Hypothalamus (tissue), 51 donors: ENCODE data around the gene DACH2.

Source experiments
- DNase-seq, 51 donors: peaks; one replicate each; lab custom pipeline; 2025; lab: John Stamatoyannopoulos, UW

The DACH2 gene

DNA sequence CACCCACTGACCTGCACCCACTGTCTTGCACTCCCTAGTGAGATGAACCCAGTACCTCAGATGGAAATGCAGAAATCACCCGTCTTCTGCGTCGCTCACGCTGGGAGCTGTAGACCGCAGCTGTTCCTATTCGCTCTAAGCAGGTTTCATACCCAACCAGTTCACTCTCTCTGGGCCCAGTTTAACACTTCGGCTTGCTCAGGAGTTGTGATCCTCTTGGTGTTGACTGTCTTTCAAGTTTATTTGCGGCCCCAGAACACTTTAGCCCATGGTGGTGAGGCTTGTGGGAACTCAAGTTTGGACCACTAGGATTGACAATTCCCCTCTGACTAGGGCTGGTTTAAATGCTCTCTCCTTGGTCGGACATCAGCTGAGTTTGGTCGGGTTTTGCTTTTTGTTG lies 147.0 kb downstream of the DACH2 start:
- DNase-seq, result no peak

DNA sequence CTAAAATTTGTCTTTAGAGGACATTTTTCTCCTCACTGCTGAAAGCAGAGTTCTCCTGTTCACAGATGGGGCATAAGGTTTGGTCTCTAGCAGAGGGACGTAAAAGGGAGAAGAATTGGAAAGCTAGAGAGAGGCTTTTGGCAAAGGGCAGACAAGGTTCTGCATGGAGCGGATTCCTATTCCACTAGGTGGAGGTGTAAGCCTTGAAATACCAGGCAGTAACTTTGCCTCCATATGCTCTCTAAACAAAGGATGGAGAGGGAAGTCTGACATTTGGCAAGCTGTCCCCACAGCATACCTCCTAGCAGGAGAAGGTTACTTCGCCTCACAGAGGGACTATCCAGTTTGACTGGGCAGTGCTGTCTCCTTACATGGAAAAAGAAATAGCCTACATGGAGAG lies 174.7 kb downstream of the DACH2 start:
- DNase-seq, result no peak

DNA sequence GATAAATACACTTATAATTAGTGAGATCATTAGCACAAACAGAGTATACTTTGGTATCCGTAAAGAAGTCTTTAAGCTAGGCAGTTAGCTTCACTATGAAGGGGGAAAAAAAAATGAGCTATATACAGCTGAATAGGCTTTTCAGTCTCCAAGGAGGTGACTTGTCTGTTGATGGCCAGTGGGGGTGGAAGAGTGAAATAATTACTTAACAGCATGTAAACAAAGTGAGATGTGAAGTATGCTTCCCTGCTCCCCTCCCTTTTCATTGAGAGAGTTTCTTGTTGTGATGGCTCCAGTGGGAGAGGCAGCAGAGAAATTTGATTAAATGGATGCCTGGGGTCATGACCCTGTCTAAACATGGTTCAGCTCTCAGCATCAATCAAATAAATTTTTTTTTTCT lies 180.9 kb downstream of the DACH2 start:
- DNase-seq, result no peak

DNA sequence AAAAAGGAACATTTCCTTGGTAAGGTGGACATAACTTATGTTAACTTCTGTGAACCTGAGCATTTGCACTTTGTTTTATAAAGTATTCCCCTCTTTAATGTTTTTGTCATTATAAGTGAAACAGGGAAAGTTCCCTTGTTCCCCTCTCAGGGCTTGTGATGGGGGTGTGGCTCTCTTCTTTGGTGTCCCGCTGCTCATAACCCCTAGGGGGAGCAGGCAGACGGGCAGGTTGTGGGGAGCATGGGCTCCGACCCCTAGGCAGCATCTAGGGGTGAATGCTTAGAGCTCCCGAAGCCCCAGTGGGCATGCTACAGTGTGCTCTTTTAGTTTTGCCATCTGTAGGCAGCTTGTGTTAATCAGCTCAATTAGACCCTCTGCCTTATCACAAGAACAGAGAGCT lies 200.4 kb downstream of the DACH2 start:
- DNase-seq, result no peak

DNA sequence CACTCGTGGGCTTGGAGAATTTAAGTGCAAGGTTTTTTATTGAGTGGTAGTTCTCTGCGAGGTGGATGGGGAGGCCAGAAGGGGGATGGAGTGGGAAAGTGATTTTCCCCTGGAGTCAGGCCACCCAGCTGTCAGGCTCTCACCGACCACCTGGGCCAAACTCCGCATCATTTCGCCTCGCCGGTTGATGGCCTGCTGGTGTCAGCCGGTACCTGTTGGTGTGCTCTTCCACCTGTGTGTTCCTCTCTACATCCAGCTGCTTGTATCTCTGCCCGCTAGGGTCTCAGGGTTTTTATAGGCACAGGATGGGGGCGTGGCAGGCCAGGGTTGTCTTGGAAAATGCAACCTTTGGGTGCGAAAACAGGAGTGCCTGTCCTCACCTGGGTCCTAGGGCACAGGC lies 200.9 kb downstream of the DACH2 start:
- no peak for DNase-seq

DNA sequence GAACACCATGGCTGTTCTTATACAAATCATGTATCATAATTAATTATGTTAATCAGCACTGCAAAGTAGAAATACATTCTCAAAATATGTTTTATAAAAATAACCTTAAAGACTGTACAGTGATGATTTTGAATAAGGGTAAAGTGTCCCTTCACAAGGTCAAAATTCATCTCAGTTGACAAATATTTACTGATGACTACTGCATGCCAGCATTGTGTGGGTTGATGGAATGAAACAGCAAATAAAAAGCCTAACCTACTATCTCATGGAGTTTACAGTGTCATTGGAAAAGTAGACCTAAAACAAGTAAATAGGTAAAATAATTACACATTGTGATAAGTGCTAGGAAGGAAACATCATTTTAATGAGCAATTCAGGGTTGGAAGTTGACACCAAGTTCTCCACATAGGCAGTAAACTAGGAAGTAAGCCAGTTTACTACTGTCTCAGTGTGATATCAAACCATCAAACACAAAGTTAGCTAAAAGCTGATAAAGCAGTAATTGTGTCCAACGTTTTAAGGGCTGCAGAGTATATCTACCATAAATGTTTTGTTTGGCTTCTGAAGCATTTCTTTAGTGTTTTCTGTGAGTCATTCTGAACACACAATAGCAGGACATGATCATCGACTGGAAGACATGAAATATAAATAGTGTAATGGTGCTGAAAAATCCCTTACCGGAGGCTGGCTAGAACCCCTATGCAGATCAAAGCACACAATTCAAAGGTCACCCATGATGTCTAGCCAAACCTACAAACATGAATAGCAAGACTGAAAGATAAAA lies 221.8 kb downstream of the DACH2 start:
- no peak for DNase-seq

DNA sequence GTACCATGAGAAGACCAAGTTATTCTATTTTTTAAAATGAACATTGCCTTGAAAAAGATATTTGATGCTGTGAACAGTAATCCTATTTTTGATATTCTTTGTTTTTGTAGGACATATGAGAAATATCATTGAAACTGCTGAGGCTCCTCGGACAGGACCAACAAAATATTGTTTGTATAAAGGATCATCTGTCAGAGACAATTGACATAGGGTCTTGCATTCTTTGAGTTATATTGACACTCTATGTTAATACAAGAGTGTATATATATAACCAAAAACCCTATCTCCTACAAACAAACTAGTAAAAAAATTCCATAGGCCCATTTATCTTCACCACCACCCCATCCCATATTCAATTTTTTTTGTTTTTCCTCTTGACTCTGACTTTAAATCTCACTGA lies 222.7 kb downstream of the DACH2 start:
- no peak for DNase-seq

DNA sequence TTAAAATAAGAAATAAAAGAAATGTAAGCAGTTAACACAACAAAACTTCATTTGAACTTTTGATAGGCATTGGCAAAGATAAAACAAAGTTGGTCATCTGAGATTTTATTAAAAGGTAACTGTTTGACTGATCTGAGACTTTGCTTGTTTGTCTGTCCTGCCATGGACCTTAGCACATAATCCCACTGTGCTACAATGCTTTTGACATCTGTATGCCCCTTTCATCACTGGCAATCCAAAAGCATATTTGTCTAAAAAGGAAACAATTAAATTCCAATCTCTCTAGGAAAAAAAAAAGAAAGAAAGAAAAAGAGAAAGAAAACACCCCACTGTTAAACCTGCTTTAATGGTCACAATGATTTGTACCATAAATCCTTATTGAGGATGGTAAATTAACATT lies 231.0 kb downstream of the DACH2 start:
- no peak for DNase-seq

DNA sequence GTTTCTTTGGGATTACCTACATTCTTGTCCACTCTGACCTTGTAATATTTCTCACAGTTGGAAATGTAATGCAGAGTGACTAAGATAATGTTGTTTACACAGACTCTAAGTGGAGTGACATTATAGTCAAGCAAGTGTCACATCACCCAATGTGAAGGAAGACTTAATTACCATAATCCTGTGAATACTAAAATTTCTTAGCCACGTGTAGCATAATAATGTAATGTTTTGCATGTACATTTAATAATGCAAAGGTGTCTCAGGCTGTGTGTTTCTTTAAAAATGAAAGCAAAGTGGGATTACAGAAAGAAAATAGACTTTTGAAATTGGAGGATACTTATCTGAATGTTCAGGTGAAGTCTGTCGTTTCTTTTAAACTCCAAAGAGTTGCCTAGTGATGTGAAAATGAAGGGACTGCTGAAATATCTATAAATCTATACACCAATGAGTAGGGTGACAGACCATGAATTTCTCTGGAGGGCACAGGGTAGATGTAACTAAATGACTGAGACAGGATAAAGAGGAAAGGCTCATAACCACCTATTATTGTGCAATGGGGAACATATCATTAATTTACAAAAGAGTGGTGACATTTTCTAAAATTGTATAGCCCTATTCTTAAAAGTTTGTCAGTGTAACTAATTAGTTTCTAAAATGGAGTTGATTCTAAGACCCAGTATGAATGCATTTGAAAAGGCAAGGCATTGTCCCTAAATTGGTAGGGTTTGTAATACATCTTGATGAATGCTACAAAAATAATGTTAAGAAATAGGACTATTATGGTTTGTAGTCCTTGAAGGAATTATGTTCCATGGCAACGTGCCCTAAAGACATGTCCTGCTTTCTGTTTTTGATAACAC lies 235.7 kb downstream of the DACH2 start:
- no peak for DNase-seq

DNA sequence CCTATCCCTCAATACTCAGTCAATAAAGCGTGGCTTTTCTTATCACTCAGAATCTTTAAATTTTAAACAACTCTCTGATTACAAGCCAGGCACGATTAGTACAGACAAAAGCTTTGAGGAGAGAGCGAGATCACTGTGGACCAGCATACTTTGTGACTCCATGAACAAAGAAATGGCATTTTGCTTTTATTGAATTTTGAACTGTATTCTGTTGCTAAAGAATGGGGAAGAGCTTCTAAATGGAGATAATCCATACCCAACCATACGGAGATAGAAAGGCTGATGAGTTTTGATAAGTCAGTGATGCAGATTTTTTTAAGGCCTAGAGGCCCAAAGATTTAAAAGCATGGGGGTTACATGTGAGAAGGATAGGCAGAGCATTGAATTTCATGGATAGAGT lies 259.1 kb downstream of the DACH2 start:
- DNase-seq, result no peak

DNA sequence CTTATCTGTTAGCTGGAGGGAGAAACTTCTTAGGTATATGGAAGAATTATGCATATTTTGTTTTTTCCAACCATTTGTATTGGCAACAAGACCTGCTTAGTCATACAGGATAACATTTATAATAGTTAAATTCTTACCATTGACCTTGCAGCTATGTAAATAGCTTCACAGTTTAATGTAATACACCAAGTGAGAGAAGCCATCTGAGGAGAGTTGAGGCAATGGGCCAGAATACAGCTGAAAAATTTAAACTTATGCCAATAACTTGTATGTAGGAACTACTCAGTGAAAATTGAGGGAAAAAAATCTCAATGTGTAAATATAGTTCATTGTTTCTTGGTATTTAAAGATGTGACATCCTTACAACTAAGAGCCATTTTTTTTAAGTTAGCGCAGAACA lies 273.5 kb downstream of the DACH2 start:
- DNase-seq, result no peak

DNA sequence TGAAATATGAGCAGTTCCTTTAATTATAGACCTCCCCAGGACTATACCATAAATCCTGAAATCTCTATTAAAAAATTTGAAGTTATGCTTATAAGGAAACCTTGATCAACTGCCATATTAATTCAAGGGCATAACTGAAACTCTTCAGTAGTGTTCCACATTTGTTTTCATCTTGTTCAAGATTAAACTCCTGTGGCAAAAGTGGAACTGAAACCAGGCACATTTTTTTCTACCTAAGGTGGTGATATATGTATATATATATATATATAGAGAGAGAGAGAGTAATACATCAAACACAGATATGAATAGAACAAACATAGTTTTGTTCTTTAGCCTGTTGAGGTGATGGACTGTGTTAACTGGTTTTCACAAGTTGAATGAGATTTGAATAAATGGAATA lies 287.9 kb downstream of the DACH2 start:
- no peak for DNase-seq

DNA sequence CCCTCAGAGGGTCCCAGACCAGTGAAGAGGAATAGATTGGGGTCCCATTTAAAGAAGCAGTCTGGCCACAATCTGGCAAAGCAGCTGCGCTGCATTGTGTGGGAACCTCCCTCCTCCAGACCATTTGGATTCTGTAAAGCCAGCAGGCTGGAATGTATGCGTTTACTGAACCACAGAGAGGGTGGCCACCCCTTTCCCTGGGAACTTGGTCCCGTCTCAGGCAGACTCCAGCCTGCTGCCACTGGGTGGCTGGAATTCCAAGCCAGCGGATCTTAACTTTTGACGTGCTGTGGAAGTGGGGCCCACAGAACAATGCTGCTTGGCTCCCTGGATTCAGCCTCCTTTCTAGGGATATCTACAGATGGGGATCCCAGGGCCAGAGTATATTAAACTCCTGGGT lies 307.2 kb downstream of the DACH2 start:
- no peak for DNase-seq

DNA sequence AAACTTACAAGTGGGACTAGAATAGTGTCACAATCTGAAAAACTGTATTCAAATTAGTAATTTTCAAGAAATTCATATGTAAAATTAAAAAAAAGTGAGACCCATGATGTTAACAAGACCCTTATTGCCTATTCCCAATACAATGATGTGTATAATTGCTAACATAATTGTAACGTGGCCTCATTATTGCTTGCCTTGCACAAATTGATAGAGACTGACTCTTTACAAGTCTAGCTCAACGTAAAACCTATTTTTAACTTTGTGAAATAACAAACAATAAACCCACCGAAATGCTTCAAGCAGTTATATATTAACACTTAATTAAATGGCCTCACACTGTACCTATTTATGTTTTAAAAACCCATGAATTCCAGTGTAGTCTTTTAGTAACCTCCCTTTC lies 312.5 kb downstream of the DACH2 start:
- no peak for DNase-seq

DNA sequence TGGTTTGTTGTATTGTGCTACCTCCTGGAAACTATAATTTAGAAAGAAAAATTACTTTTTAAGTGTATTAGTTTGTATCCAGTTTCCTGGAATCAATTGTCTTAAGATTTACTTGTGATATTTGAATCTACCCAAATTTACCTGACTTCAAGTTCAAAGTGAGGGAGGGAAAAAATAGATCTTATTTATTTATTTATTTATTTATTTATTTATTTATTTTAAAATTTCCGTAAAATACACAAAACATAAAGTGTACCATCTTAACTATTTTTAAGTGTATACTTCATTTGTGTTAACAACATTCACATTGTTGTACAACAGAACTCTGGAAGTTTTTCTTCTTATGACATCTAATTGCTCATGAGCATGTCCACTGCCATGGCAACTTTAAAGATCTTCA lies 356.0 kb downstream of the DACH2 start:
- no peak for DNase-seq

DNA sequence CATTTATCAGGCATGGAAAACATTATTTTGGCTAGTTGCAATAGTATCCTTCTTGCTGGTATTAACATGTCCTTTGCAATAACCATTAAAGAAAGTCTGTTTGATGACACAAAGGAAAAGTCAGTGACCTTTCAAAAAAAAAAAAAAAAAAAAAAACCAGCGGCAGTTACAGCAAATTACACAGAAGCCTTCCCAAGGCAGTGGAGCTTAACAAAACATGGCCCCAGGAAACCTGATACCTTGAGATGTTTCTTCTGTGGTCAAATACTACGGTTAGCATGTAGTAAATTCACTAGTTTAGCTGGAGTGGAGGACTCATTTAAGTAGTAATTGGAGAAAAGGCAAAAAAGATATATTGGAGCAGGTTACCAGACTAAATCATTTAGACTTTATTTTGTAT lies 359.1 kb downstream of the DACH2 start:
- no peak for DNase-seq

DNA sequence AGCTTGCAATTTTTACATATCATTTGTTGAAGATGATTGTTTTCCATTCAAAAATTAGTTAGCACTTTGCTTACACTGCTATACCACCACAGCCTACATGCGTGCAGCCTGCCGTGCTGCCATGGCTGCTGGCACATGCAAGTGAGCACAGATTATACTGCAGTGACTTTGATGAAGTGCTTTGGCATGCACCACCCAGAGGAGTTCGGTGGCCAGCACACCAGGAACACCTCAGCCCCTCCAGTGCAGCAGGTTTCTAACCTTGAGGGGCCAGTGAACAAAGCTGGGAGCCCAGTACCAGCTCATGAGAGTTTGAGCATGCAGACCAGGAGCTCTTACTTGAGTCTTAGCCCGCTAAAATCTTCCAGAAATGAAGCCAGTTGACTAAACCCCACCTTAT lies 431.5 kb downstream of the DACH2 start:
- DNase-seq, result no peak

DNA sequence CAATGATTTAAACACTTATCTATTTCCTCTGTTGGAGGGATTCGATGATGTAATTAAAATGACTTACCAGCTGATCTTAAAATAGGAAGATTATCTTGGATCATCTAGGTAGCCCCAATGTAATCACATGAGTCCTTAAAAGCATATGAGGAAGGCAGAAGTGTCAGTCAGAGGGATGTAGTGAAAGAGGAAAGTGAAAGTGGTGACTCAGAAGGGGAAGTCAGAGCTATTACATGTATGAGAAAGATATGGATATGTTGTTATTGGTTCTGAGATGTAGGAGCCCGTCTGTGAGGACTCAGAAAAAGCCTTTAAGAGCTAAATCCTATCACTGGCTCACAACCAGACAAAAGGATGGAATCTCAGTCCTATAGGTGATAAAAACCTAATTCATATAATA lies 456.4 kb downstream of the DACH2 start:
- DNase-seq, result no peak

DNA sequence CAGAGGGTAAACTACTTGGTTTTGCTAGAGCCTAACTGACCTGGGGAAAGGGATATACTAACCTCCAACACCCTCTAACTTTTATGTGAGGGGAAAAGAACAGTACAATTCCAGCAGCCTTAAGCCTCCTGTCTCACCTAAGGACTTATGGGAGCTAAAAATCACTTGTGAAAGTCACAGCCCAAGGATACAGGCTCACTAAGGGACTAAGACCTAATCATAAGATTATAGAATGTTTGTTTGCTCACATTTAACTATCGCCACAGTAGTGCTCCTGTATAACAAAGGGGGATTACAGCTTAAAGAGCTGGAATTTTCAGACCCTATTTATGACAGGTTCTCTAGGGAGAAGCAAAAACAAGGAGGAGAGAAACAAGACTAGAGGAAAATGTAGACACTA lies 548.7 kb downstream of the DACH2 start:
- no peak for DNase-seq

DNA sequence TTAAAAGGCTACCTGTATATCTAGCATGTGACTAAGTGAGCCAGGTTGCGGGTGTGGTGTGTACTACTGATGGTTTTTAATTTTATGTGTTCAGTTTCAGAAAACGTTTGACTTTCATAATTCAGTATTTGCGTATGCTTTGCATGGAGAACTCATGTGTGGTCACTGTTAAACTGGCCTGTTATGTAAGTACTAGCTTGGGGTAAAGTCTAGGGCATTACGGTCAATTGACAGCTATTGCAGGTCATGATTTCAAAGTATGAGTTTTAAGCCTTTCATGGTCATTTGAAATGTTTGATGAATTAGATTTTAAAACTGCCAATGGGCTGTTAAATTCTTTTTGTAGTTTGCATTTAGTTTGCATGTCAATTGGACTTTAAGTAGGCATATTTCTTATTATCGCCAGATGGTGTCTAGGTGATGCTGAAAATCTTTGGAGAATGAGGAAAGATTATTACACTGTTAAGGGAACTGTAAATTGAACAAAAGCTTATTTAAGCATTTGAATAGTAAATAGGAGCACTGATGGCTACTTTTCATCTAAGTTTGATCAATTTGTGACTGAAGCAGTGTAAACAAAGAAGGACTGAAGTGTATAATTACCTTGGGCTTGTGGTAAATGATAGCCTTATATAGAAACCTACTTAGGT lies 563.4 kb downstream of the DACH2 start:
- DNase-seq, result no peak

DNA sequence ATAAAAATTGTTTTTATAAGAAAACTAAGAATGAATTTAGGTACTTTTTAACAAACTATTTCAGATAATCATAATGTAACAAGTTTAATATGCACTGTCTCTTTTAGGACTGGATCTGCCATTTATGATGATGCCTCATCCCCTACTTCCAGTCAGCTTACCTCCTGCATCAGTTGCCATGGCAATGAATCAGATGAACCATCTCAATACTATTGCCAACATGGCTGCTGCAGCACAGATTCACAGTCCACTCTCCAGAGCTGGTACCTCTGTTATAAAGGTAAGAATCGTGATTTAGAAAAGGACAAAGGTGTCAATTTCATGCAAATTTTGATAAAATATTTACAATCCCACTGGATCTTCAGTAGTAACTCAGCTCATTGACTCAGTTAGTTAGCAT lies 566.2 kb downstream of the DACH2 start:
- peak in 2 of 51 donors; percentile 0 to 11 for DNase-seq

DNA sequence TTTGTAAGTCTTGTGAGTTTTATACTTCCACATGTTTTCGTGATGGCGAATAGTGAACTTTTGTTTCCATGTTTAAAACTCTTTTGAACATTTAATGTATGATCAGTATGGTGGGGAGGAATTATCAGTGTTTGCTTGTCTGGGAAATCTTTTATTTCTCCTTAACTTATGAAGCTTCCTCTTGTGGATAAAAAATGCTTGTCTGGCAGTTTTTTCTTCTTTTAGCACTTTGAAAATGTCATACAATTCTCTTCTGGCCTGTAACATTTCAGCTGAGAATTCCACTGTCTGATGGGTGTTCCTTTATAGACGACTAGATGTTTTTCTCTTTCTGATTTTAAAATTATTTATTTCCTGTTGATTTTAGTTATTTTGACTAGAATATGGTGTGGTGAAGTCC lies 576.0 kb downstream of the DACH2 start:
- DNase-seq, result no peak
